Gastroesophageal sphincter (tissue), 4 donors: ENCODE measurements around the gene KHSRP. TPM values are rescaled to one million over a fixed set of nuclear protein-coding genes. Genes with fewer than 3 reads are reported as not detected.
A peak's percentile ranks its signal among the peaks of the same experiment; 100 is the strongest.

Source experiments
- ATAC-seq: fragments of 150-250 bp; one replicate; pipeline ENCODE4 v1.9.1; 2016; ENCODE audit warnings: mild to moderate bottlenecking, moderate library complexity
- H3K27ac ChIP-seq, 4 donors: fragments of 200-600 bp; sonication (generic) in 3 of 4; 1 replicate in 3 of 4; 2 replicates in 1 of 4; pipeline ENCODE4 v1.5.1; 2016 to 2019
- H3K27me3 ChIP-seq: fragments of 200-600 bp; sonication (generic); one replicate; pipeline ENCODE4 v1.5.1; 2019
- H3K36me3 ChIP-seq, 2 donors: fragments of 200-600 bp; sonication (generic); one replicate each; pipeline ENCODE4 v1.5.1; 2019; ENCODE audit warnings: control low read depth in 1 of 2
- H3K4me1 ChIP-seq, 3 donors: fragments of 200-600 bp; sonication (generic); 1 replicate in 2 of 3; 2 replicates in 1 of 3; pipeline ENCODE4 v1.5.1; 2016 to 2019; ENCODE audit warnings: control low read depth in 2 of 3
- H3K4me3 ChIP-seq, 2 donors: fragments of 200-600 bp; sonication (generic); one replicate each; pipeline ENCODE4 v1.5.1; 2019; ENCODE audit warnings: mild to moderate bottlenecking in 1 of 2, moderate library complexity in 1 of 2
- H3K9me3 ChIP-seq, 3 donors: fragments of 200-600 bp; sonication (generic); one replicate each; pipeline ENCODE4 v1.5.1; 2017 to 2019; ENCODE audit warnings: control low read depth in 2 of 3
- CTCF ChIP-seq, 4 experiments: fragments of 200-600 bp in 2 of 4; fragments of 450-650 bp in 2 of 4; sonication (generic) in 1 of 4; IDR thresholded peaks; one replicate each; pipeline ENCODE4 v1.5.1; 2017 to 2019; ENCODE audit warnings: antibody characterized with exemption in 4 of 4, mild to moderate bottlenecking in 2 of 4, moderate library complexity in 2 of 4
- EP300 ChIP-seq: sonication (generic); formaldehyde crosslinking; IDR thresholded peaks from one replicate; pipeline ENCODE4 v1.6.1; 2017; ENCODE audit warnings: antibody characterized with exemption, mild to moderate bottlenecking
- POLR2A ChIP-seq, 2 donors: fragments of 450-650 bp; IDR thresholded peaks; one replicate each; pipeline ENCODE4 v1.6.1; 2017; ENCODE audit warnings: antibody characterized with exemption in 2 of 2, mild to moderate bottlenecking in 2 of 2, moderate library complexity in 1 of 2
- POLR2AphosphoS5 ChIP-seq: sonication (generic); formaldehyde crosslinking; IDR thresholded peaks from one replicate; pipeline ENCODE4 v1.6.1; 2017; ENCODE audit warnings: antibody characterized with exemption
- WGBS, 2 donors: methylation state at CpG; one replicate each; pipeline ENCODE4 v1.1.5; 2018; ENCODE audit warnings: low coverage in 1 of 2; 5-methylcytosine and 5-hydroxymethylcytosine counted together
- total RNA-seq, 4 donors: library from RNA; depleted of rRNA; stranded (reverse); fragments of >200 nt; gene quantifications; one replicate each; pipeline ENCODE4 v1.1.0, GENCODE V29; 2016

The KHSRP gene
- total RNA-seq, 4 donors from 2014 or later = 102 to 218 (median 126) TPM

DNA sequence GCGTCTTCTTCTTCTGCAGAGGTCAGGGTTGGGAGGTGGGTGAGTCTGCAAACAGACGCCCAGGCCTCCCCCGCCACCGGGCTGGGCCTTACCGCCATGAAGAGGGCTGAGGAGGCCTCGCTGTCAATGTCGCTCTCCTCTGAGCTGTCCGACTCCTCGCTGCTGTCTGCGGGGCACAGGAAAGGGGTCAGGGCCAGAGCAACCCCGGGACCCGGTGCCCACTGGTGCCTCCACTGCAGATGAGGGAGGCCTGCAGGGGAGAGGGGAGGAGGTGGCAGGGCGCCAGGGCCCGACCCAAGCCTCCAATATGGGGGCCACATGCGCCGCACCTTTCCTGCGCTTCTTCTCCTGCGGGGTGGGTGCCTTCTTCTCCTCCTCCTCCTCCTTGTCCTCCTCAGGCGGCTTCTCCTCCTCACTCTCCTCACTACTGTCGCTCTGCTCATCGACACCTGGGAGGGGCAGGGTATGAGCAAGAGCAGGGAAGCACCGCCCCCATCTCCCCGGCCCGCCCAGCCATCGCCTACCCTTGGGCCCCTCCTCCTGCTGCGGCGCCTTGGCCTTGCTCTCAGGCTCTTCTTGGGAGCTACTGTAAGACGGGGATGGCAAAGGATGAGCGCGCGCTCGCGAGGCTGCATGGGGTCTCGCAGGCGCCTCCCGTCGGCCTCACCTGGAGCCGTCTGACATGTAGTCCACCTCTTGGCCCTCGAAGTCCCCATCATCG lies 43.4 kb downstream of the KHSRP start:
- Histone ChIP-seq H3K27me3 (no peaks in the 10 kb centered on the region), H3K36me3 (peaks cover 0 to 77% of the 10 kb centered on the region in 2 donors), H3K4me1 (peaks cover 0 to 27% (median 11%) of the 10 kb centered on the region in 3 donors), H3K4me3 (no peak overlapping the region), H3K27ac (no peak overlapping the region), H3K9me3 (peaks cover 0 to 6% (median 0%) of the 10 kb centered on the region in 3 donors)
- TF ChIP-seq POLR2AphosphoS5 = no peak
- no peak for TF ChIP-seq EP300
- TF ChIP-seq POLR2A (IDR thresholded peaks at IDR 0.05) = no peak
- no peak for TF ChIP-seq CTCF (IDR thresholded peaks at IDR 0.05)
- ATAC-seq = no peak
- 92% methylated on average over 9 of the region's 40 CpGs; no CpG with 5 or more reads in 1 of the 2 donors for WGBS, 2 donors

DNA sequence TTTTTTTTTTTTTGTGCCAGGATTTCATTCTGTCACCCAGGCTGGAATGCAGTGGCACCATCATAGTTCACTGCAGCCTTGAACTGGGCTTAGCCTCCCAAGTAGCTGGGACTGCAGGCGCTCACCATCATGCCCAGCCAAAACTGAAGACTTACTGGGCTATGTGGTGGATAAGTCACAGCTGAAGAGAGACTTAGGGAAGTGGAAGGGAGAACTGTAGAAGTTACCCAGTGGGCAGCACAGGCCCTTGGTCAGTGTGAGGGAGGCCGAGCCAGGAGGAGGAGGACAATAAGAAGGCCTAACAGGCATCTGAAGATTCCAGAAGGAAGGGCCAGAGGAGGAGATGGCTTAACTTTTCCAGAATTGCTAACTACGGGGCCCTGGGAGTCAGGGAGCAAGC lies 44.9 kb downstream of the KHSRP start:
- Histone ChIP-seq H3K27me3 (no peaks in the 10 kb centered on the region), H3K4me3 (no peak overlapping the region), H3K9me3 (peaks cover 0 to 6% (median 0%) of the 10 kb centered on the region in 3 donors), H3K4me1 (peaks cover 0 to 39% (median 11%) of the 10 kb centered on the region in 3 donors), H3K27ac (no peak overlapping the region), H3K36me3 (peaks cover 0 to 75% of the 10 kb centered on the region in 2 donors)
- TF ChIP-seq CTCF (IDR thresholded peaks at IDR 0.05) (no peak), POLR2AphosphoS5 (no peak), EP300 (no peak), POLR2A (IDR thresholded peaks at IDR 0.05) (no peak)
- no peak for ATAC-seq
- 76 to 100% methylated on average over 2 of the region's 3 CpGs for WGBS, 2 donors

DNA sequence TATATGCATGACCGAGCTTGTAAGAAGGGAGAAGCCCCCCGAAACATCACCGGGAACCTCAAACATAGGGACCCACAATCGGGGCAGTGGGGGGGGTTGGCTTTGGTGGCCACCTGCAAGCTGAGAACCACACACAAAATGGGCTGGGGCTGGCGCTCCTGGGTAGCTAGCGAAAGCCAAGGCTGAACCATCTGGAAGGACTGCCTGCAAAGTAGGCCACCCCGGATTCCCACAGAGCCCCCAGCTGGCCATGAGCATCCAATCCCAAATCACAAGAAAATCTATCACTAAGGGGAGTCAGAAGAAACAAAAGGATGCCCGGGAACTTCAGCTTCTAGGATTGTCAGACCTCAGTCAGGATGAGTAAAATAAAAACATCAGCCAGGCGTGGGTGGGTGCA lies 46.1 kb downstream of the KHSRP start:
- Histone ChIP-seq H3K9me3 (peaks cover 0 to 6% (median 0%) of the 10 kb centered on the region in 3 donors), H3K27me3 (no peaks in the 10 kb centered on the region), H3K4me3 (no peak overlapping the region), H3K27ac (peak overlapping the region in 3 of 4 donors; percentile 75 to 97 (median 76)), H3K4me1 (peaks cover 0 to 51% (median 17%) of the 10 kb centered on the region in 3 donors), H3K36me3 (peaks cover 0 to 69% of the 10 kb centered on the region in 2 donors)
- WGBS, 2 donors = 69% methylated on average over 2 of the region's 9 CpGs; no CpG with 5 or more reads in 1 of the 2 donors
- TF ChIP-seq POLR2AphosphoS5 = no peak
- ATAC-seq = no peak

DNA sequence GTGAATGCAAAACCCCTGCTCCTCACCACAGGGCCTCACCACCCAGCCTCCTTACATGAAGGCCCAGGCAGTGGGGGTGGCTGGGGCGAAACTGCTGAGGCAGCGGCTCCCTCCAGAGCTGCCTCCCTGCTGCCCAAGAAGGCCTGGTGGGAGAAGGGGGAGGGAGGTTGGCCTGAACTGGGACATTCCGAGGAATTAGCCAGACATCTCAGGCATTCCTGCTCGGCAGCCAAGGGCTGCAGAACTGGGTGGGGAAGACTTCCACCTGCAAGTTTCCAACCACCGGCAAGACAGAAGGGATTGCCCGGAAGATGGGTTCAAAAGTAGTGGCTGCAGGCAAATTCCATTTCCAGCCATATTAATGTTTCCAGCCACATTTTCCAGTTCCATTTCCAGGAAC lies 46.6 kb downstream of the KHSRP start:
- H3K9me3 ChIP-seq = peaks cover 0 to 6% (median 0%) of the 10 kb centered on the region in 3 donors

More for the DNA sequence above, 46.6 kb downstream of the KHSRP start:
- peak; percentile 54 for ATAC-seq
- TF ChIP-seq POLR2A (IDR thresholded peaks at IDR 0.05) (no peak), POLR2AphosphoS5 (peak; percentile 70), EP300 (no peak), CTCF (IDR thresholded peaks at IDR 0.05) (no peak)
- H3K4me3 ChIP-seq = no peak overlapping the region
- H3K27ac ChIP-seq = peak overlapping the region in 3 of 4 donors; percentile 75 to 97 (median 76)
- peaks cover 0 to 64% of the 10 kb centered on the region in 2 donors for H3K36me3 ChIP-seq
- peaks cover 0 to 53% (median 17%) of the 10 kb centered on the region in 3 donors for H3K4me1 ChIP-seq
- 13 to 24% methylated on average over 2 to 4 of the region's 6 CpGs for WGBS, 2 donors
- no peaks in the 10 kb centered on the region for H3K27me3 ChIP-seq
